HG02571 (cell line): ENCODE data around the gene CDC42BPG.
A peak's percentile ranks its signal among the peaks of the same experiment; 100 is the strongest.

Experiments used
- ATAC-seq: cut with Tn5 transposase; IDR thresholded peaks from one replicate; pipeline ENCODE4 v1.9.1; 2021; ENCODE audit warnings: mild to moderate bottlenecking, moderate library complexity; ENCODE audit not compliant: unreplicated experiment

The CDC42BPG gene

DNA sequence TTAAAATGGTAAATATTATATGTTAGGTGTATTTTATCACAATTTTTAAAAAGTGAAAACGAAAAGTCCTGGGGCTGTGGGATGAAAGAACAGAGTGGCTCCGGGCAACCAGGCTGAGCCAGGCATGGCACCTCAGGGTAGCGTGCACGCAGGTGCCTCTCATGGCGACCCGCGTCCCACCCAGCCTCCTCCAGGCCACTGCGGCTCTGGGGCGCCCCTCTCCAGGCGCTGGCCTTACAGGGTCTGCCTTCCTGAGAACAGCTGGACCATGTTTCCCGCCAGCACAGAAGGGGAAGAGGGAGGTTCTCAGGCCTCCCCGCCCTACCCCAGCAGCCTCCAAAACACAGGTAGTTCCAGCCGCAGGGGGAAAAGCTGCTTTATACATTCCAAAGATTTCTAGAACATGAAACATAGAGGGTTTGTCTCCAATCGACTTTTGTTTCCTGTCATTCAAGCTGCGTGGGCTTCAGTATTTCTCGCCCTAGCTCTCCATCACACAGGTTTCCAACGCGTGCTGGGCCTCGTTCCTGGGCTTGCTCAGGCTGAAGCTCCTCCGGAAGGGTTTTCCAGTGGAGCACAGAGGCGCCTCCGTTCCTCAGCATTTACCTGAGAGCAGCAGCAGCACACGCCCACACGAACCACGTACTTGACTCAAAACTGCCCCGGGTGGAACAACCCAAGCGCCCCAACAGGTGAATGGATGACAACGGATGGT is 23.5 kb upstream of the CDC42BPG start:
- no peak for ATAC-seq

DNA sequence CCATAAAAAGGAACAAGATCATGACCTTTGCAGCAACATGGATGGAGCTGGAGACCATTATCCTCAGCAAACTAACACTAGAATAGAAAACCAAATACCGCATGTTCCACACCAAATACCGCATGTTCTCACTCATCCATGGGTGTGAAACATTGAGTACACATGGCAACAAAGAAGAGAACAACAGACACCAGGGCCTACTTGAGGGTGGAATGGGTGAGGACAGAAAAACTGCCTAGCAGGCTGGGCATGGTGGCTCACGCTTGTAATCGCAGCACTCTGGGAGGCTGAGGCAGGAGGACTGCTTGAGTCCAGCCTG is 21.7 kb upstream of the CDC42BPG start:
- ATAC-seq: no peak

DNA sequence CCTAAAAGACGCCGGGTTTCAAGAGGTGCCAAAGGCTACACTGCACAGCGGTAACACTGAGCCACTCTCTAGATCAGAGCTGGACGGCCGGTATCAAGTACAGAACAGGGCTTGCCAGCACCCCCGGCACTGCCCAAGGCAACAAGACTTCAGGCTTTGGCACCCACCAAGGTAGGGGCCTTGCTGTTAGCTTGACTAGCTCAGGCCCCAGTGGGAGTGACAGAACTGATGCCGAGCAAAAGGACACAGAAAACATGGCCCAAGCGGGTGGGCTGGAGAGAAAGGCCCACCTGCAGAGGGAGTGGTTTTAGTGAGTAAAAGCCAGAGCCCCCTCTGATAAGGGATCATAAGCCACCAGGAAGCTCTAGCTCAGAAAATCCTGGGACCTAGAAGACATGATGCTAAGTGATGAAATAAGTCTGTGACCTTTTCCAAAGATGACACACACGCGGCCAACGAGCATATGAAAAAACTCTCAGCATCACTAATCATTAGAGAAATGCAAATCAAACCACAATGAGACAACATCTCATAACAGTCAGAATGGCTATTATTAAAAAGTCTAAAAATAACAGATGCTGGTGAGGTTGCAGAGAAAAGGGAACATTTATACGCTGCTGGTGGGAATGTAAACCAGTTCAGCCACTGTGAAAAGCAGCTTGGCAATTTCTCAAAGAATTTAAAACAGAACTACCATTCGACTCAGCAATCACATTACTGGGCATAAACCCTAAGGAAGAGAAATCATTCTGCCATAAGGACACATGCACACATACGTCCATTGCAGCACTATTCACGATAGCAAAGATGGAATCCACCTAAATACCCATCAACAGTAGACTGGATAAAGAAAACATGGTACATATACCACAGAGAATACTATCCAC is 21.1 kb upstream of the CDC42BPG start:
- peak; percentile 37 for ATAC-seq

DNA sequence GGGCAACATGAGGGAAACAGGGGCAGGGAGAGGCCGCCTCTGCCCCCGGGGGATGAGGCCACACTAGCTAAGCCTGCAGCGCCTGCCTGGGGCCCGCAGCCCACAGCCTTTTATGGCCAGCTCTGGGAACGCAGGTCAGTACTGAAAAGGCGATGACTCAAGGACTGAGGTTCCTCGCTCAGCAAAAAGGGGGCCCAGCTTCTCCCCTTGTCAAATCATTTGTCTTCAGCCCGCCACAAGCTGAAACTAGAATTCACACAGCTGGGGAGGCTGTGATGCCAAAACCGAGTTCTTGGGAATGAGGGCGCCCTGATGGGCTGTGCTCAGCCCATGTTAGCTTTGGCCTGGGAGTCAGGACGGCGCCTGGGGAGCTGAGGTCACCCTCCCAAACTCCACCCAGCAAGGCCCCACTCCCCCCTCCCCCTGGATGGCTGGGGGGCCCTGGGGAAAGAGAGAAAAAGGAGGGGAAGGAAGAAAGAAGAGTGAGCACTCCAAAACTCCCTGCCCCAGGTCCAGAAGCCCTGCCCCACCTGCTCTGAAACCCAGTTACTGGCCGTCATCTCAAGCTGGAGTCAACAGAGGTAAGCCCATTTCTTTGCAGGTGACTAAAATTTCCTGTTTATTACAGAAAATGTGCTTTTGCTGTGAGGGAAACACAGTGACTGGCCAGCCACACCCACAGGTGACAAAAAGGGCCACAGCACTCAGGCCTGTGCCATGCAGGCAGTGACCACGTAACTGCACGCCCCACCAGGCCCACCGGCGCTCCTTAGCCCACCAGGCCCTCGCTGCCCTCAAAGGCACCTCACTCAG is 20.2 kb upstream of the CDC42BPG start:
- ATAC-seq: peak; percentile 23

DNA sequence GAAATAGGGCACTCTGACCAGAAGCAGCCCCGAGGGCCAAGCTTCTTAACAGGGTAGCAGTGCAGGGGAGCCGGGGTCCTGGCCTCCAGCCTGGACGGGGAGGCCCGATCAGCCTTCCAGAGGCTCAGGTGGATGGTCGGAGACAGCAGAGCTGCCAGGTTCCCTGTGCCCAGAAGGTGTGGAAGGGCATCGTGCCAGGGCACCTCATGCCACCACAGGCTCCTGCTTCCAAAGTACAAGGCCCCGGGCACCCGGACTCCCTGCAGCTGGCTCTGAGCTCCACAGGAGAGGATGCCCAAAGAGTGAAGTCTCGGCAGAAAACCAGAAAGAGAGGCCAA is 19.7 kb upstream of the CDC42BPG start:
- no peak for ATAC-seq

DNA sequence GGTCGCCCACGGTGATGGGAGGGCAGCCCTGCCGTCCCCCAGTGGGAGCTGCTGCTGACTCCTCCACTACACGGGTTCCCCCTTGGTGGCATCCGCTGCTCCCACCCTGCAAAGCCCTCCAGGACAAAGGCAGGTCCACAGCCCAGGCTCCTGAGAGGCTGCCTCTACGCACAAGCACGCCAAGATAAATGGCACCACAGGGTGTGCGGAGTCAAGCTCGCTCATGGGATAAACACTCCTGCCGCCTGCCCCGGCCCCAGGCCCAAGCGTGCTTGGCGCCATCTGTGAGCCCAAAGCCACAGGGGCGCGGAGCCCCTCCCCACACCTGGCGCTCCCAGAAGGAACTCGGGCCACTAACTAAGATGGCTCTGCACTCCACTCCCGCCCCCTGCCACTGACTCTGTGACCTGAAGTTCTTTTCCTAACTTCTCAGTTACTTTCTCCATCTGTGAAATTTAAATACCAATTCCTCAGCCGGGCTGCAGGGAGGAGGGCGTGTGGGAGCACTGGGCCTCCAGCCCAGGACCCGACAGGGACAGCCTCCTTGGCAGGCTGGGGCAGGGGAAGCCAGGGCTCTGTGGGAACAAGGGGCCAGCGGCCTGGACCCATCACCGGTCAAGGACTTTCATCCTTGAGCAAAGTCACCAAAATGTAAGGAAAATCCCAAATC is 19.1 kb upstream of the CDC42BPG start:
- ATAC-seq: no peak

DNA sequence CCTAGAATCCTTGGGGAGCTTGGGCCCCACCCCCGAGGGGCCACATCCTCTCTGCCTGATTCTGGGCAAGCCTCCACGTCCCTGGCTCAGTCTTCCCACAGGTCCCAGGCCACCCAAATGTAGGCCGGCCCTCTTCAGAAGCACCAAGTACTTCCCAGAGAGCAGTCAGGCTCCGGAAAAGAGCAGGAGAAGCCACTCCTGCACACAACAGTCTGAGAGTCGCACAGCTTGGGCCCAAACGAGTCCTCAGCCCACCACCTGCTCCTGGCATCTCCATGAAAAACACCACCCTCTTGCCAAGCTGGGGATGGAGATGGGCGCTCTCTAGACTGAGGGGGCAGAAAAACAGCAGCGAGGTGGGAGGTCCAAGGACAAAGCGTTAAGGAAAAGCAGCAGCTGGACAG is 18.5 kb upstream of the CDC42BPG start:
- no peak for ATAC-seq

DNA sequence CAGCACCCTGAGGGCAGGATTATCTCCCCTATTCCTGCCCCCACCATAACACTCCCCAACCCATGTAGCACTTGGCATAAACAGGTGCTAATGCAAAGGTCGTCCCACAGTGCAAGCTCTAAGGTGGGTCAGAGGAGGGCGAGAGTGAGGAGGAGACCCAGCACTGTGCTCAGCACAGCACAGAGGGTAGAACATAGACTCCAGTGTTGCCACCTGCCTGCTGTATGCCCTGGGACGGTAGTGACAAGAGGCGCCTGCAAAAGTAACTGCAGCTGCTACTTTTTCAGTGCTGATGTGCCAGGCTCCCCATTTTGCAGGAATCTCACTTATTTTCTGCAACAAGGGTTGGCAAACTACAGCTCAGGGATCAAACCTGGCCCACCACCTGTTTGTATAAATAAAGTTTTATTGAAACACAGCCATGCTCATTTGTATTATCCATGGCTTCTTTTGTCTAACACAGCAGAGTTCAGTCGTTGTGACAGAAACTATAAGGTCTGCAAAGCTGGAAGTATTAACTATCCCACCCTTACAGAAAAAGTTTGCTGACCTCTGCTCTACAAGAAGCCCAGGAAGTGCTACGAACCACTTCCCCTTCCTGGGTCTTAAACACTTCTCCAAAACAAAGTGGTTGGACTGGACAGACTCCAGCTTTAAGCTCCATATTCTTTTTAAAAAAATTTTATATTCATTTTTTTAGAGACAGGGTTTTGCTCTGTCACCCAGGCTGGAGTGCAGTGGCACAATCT is 16.9 kb upstream of the CDC42BPG start:
- no peak for ATAC-seq

DNA sequence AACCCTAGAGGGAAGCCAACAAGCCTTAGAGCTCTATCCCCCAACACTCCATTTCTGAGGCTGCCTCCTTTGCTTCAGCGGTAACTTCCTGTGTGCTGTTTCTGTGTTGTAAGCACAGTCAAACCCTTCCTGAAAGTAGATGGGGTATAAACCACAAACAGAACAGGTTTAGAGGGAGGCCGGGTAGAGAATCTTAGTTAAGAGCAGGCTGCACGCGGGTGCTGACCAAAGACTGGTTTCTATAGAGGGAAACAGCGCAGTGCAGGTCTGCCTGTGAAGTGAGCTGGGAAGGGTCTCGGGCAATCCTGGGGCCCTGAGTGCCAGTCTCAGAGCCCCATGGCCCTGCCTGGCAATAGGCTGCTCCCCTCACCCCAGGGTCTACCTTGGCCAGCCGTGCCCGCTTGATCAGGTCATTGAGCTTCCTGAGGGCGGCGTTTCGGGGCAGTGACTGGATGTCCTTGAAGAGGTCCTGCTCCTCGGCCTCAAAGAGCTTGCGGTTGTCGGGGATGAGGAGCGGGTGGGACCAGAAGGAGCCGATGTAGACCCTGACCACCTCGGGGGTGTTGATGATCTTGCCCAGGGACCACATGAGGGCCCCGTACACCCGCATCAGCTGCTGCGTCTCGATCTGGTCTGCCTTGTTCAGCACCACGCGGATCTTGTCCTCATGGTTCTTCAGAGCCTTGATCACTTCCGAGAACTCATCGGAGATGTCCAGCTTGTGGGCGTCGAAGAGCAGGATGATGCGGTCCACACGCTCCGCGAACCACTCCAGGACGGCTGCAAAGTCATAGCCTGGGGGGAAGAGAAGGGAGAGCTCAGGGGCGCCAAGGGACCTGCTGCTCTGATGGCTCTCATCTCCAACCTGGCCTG is 15.3 kb upstream of the CDC42BPG start:
- ATAC-seq: peak; percentile 57

DNA sequence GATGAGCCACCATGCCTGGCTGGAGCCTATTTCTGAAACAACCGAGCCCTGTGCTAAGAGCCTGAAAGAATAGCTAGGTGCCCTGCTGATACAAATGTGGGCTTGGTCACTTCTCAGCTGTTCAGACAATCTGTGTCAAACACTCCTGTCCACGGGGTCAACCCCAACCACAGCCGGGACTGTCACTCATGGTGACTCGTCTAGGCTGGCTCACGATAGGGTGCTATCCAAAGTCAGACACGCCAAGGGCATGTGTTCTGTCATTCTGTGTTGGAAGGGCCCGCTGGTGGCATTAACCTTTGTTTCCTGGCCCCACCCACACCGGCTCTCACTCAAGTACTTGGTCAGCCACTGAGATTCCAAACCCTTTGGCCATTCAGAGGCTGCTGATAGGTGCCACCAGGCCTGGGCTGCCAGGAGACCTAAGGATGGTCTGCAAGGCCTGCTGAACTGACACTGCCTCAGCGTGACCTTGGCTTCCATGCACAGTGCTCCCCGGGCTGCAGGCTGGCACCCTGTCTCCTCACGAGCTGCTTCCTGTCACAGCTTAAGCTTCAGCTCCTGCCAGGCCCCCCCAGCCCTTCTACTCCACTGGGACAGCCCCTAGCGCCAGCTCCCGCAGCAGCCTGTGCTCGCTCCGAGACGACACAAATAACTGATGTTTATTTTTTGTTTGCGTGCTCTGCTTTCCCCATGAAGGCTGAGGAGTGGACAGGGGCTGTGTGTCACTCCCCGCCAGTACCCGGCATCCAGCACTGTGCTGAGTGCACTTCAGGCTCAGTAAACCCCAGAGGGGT is 14.2 kb upstream of the CDC42BPG start:
- ATAC-seq: no peak

DNA sequence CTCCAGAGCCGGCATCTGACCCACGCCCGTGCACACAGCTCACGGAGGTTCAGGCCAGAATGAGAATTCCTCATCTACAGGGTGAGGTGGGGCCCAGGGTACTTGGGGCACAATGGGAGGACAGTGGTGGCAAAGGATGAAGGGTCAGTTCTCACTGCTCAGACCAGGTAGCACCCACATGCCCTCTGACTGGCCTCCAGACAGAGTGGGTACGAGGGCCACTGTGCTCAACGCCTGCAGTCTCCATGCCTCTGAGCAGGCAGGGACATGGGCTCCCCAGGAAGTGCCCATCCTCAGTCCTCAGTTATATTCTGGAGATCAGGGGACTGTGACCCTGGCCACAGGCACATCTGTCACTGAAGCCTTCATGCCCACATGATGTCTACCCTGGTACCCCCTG is 13.0 kb upstream of the CDC42BPG start:
- ATAC-seq: no peak

DNA sequence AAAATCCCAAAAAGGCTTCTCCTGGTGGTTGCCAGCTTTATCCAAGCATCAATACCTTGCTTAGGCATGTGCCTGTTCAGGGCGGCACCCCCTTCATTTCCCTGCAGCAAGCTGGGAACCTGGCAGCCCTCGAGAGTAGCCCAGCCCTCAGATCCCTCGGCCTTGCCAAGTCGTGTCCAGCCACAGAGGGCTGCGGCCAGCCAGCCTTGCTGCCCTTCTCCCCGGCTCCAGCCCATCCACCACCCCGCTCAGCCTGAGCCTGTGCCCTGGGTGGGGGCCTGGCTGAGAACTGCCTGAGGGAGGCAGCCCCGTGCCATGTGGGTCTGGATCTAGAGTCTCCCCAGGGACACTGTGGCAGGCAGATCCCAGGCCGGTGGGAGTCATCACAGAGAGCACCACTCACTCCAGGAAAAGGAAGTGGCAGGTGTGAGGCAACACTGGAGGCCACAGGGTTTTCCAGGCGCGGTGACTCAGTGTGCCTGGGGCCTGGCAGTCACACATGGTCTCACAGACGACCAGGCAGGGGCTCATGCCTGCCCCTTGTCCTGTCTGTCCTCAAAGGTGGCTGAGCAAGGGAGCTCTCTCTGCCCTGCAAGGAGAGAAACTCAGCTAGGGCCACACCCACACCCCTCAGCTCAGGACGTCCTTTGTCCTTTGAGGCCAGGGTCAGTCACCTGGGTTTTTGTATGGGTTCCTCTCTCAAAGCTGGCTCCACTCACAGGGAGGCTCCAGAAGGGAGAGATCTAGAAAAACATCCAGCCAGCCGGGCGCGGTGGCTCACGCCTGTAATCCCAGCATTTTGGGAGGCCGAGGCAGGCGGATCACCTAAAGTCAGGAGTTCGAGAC is 12.2 kb upstream of the CDC42BPG start:
- ATAC-seq: no peak

DNA sequence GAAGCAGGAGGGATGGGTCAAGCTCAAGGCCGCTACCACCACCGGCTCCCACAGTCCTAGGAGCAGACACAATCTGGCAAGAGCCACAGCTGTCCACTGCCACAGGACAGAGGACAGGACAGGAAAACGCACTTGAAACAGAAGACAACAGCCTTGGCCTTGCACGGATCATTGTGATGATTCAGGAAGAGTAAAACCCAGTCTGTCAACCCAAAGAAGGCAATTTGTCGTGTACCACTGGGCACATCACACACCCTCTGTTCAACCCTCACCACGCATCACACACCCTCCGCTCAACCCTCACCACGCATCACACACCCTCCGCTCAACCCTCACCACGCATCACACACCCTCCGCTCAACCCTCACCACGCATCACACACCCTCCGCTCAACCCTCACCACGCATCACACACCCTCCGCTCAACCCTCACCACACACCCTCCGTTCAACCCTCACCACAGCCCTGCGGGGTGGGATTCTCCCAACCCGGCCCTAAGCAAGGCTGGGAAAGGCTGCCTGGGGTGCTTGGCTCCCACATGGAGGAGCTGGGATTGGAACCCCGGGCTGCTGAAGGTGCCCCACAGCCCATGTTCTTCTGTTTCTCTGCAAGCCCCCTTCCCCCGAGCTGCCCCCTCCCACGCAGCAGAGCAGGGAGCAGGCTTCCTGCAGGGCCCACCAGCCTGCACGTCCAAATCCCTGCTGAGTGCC is 11.3 kb upstream of the CDC42BPG start:
- no peak for ATAC-seq

DNA sequence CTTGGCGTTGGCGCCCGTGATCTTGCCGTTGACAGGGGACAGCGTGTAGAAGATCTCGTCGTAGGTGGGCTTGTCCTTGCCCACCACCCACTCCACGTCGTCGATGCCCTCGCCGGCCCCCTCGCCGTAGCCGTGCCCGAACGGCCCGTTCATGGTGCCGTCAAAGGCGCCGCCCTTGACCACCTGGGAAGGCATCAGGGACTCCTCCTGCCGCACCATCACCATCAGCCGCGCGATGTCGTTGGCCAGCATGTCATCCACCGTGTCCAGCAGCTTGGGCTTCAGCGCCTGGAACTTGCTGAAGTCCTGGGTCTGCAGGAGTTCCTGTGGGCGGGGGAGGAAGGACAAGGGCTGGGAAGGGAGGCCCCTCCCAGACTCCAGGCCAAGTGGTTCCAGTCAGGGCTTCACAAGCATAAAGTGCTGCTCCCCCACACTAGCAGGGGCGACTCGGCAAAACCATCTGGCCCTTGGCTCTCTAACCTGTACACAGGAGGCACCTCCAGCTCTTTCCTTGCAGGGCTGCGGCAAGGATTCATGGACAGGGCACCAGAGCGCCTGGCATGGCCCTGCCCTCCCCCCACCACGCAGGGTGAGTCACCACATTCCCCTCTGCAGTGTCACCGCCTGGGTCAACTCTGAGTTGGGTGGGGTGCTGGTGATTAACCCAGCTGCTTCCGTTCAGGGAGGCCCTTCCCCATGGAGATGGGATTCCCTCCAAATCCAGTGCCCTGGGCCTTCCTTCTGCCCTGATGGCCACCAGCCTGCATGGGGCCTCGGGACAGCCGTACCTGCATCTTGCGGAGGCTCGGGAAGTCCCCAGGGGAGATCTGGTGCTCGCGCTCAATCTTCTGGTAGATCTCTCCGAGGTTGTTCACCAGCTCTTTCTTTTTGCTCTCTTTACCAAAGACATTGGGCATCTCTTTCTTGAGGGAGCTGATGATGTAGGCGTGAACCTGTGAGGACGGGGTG is 10.4 kb upstream of the CDC42BPG start:
- ATAC-seq: no peak

DNA sequence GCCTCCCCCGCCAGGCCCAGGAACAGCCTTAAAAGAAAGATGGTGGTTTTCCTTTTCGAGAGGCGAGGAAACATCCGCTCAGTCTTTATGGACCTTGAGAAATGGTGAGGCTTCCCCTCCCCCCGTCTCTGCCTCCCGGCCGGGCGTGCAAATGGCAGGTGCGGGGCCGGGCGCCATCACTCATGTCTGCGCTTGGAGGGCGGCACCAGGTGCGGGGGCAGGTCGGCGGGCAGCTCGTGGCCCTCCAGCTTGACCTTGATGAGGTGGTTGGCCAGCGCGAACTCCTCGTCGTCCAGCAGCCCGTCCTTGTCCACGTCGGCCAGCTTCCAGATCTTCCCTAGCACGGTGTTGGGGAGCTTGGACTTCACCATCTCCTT is 9.7 kb upstream of the CDC42BPG start:
- ATAC-seq: no peak

DNA sequence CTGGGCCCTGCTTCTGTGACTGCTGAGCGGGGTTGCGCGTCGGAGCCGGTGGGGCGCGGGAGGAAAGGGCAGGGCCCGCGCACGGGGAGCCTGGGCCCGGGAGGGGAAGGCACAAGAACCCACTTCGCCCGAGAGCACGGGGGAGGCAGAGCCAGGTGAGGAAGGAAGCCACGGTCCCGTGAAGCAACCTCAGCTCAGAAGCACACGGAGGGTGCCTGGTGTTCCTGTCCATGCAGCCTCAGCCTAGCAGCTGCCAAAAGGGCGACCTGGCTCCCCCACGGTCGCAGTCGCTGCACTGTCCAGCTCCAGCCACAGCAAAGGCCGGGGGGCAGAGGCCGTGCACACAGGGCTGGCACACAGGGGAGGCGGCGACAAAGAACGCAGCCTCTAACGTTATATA is 9.3 kb upstream of the CDC42BPG start:
- ATAC-seq: no peak
